HG03045 (cell line): ENCODE data around the gene MLLT6.

Experiments
- ATAC-seq: cut with Tn5 transposase; IDR thresholded peaks from one replicate; pipeline ENCODE4 v1.9.1; 2021; ENCODE audit warnings: mild to moderate bottlenecking, moderate library complexity; ENCODE audit not compliant: unreplicated experiment

Gene MLLT6

GRCh38 chr17:38674749-38675615 is 30.1 kb upstream of the MLLT6 start, which contains the start of gene EPOP:
EPOP (minus strand) TSS chr17:38674957; CDS start chr17:38674495, 462 bp downstream.
- ATAC-seq: peak; percentile 74

- ATAC-seq: no peak
Observed at GRCh38 chr17:38676706-38677504, 28.2 kb upstream of the MLLT6 start.

GRCh38 chr17:38677819-38678218 is 27.3 kb upstream of the MLLT6 start:
- no peak for ATAC-seq

- ATAC-seq: no peak
Observed at GRCh38 chr17:38681096-38681495, 24.0 kb upstream of the MLLT6 start.

GRCh38 chr17:38685491-38685890 is 19.6 kb upstream of the MLLT6 start:
- ATAC-seq: no peak

- ATAC-seq: no peak
Observed at GRCh38 chr17:38687286-38687685, 17.8 kb upstream of the MLLT6 start.

- no peak for ATAC-seq
Observed at GRCh38 chr17:38690386-38690785, 14.7 kb upstream of the MLLT6 start.

GRCh38 chr17:38691154-38691553 is 13.9 kb upstream of the MLLT6 start:
- ATAC-seq: no peak

- no peak for ATAC-seq
Observed at GRCh38 chr17:38693700-38694329, 11.3 kb upstream of the MLLT6 start.

GRCh38 chr17:38697061-38697820 is 7.8 kb upstream of the MLLT6 start:
- ATAC-seq: no peak

GRCh38 chr17:38698760-38699159 is 6.3 kb upstream of the MLLT6 start:
- ATAC-seq: no peak

- ATAC-seq: peak; percentile 20
Observed at GRCh38 chr17:38701504-38702165, 3.4 kb upstream of the MLLT6 start.

- ATAC-seq: peak; percentile 38
Observed at GRCh38 chr17:38702166-38702915, 2.7 kb upstream of the MLLT6 start.

- ATAC-seq: no peak
Observed at GRCh38 chr17:38702916-38703741, 1.9 kb upstream of the MLLT6 start.

GRCh38 chr17:38703742-38704605 is 1.1 kb upstream of the MLLT6 start:
- no peak for ATAC-seq

GRCh38 chr17:38705523-38705802 is 390 bp downstream of the MLLT6 start:
- no peak for ATAC-seq

GRCh38 chr17:38705803-38706504 is 881 bp downstream of the MLLT6 start:
- ATAC-seq: no peak
